Choroid plexus epithelial cell (primary cell): ENCODE data around the gene MCEMP1.
A peak's percentile ranks its signal among the peaks of the same experiment; 100 is the strongest.

ENCODE experiments used
- DNase-seq: peaks from one replicate; pipeline ENCODE4 v3.0.0-alpha.2; 2010; ENCODE audit warnings: low read depth
- H3K4me3 ChIP-seq: 2 replicates; pipeline ENCODE4 v1.5.1; 2011; ENCODE audit warnings: low read depth, mild to moderate bottlenecking, control low read depth, low read length, moderate library complexity
- CTCF ChIP-seq: conservative IDR thresholded peaks from 2 replicates; pipeline ENCODE4 v1.5.1; 2011; ENCODE audit warnings: low read depth, mild to moderate bottlenecking, control low read depth, inconsistent platforms, low read length, moderate library complexity

MCEMP1 gene

GRCh38 chr19:7679771-7680605, 3.1 kb downstream of the MCEMP1 start:
- TF ChIP-seq CTCF, result no peak
- H3K4me3 ChIP-seq, result peak overlapping the region; percentile 34

GRCh38 chr19:7680606-7681339, 3.9 kb downstream of the MCEMP1 start, which contains the start of gene TRAPPC5:
Gene TRAPPC5, plus strand, starts transcription at chr19:7680833. Its CDS starts 1,421 bp downstream, at chr19:7682254.
- H3K4me3 ChIP-seq, result peak within 1 kb of the TSS; percentile 95
- peak; percentile 47 for TF ChIP-seq CTCF
- DNase-seq, result peak; percentile 83

More at GRCh38 chr19:7679771-7680605, 3.1 kb downstream of the MCEMP1 start:
- DNase-seq, result no peak

- TF ChIP-seq CTCF, result peak; percentile 78
- H3K4me3 ChIP-seq, result peak overlapping the region; percentile 95
- peak; percentile 79 for DNase-seq
Measured at GRCh38 chr19:7681340-7682174, 4.7 kb downstream of the MCEMP1 start.

- peak overlapping the region; percentile 95 for H3K4me3 ChIP-seq
- TF ChIP-seq CTCF, result no peak
- no peak for DNase-seq
Measured at GRCh38 chr19:7682175-7682855, 5.4 kb downstream of the MCEMP1 start.

GRCh38 chr19:7685546-7686445, 8.9 kb downstream of the MCEMP1 start:
- H3K4me3 ChIP-seq, result no peak overlapping the region
- no peak for DNase-seq
- no peak for TF ChIP-seq CTCF

- H3K4me3 ChIP-seq, result no peak overlapping the region
- no peak for DNase-seq
- TF ChIP-seq CTCF, result no peak
Measured at GRCh38 chr19:7687177-7687576, 10.3 kb downstream of the MCEMP1 start.
